Ovary (tissue), 9 donors: ENCODE results near the gene KCNB1. TPM values are rescaled to one million over a fixed set of nuclear protein-coding genes. Genes with fewer than 3 reads are reported as not detected.

Source experiments
- DNase-seq, 5 donors: peaks; one replicate each; pipeline ENCODE4 v3.0.0-alpha.2; 2019 to 2020
- H3K27ac ChIP-seq, 2 donors: fragments of 200-600 bp; one replicate each; pipeline versions ENCODE4 v1.5.1 to v1.8.0; 2019 to 2022
- H3K27me3 ChIP-seq: fragments of 200-600 bp; one replicate; pipeline ENCODE4 v1.8.0; 2022
- H3K36me3 ChIP-seq: fragments of 200-600 bp; sonication (generic); one replicate; pipeline ENCODE4 v1.5.1; 2019
- H3K4me1 ChIP-seq: one replicate; pipeline ENCODE4 v1.8.1; 2013; ENCODE audit warnings: mild to moderate bottlenecking, moderate library complexity; ENCODE audit not compliant: insufficient read depth
- H3K4me3 ChIP-seq: fragments of 200-600 bp; sonication (generic); one replicate; pipeline ENCODE4 v1.5.1; 2017
- H3K9me3 ChIP-seq, 2 donors: fragments of 200-600 bp in 1 of 2; sonication (generic) in 1 of 2; one replicate each; pipeline versions ENCODE4 v1.5.1 to v1.8.1; 2013 to 2019; ENCODE audit warnings: mild to moderate bottlenecking in 1 of 2, moderate library complexity in 1 of 2
- CTCF ChIP-seq, 3 donors: fragments of 450-650 bp in 2 of 3; fragments of 200-600 bp in 1 of 3; IDR thresholded peaks; one replicate each; pipeline versions ENCODE4 v1.5.1 to v1.8.0; 2016 to 2022; ENCODE audit warnings: antibody characterized with exemption in 3 of 3, mild to moderate bottlenecking in 1 of 3
- EP300 ChIP-seq: sonication (generic); formaldehyde crosslinking; IDR thresholded peaks from one replicate; pipeline ENCODE4 v1.6.1; 2017; ENCODE audit warnings: antibody characterized with exemption
- POLR2A ChIP-seq: fragments of 450-650 bp; IDR thresholded peaks from one replicate; pipeline ENCODE4 v1.6.1; 2017; ENCODE audit warnings: antibody characterized with exemption, mild to moderate bottlenecking, moderate library complexity
- WGBS, 3 donors: extraction: QIAGEN DNeasy Blood & Tissue Kit in 1 of 3; methylation state at CpG; one replicate each; pipeline versions ENCODE4 v1.1.5 to v1.1.7; 2013 to 2017; 5-methylcytosine and 5-hydroxymethylcytosine counted together
- intact Hi-C, 4 donors: fragments of 100-400 bp; cut with DNase I; formaldehyde crosslinking; loops; one replicate each; pipeline versions ENCODE4 v1.11.0 to v1.15.1; 2022 to 2023
- polyA plus RNA-seq, 2 donors: library from polyadenylated mRNA; stranded (reverse); fragments of 200-250 nt in 1 of 2; fragments of 350-450 nt in 1 of 2; fragmentation: Illumina TruSeq in 1 of 2; extraction: RNeasy Lipid Tissue Mini Kit (QIAGEN cat#74804) in 1 of 2; gene quantifications; one replicate each; pipeline ENCODE4 v1.2.3, GENCODE V29; 2013 to 2014
- total RNA-seq, 7 donors: library from RNA; depleted of rRNA in 2 of 7; stranded (reverse); fragments of >200 nt in 2 of 7; fragmentation: NEBNext Ultra II Directional in 3 of 7; extraction: Animal tissue kit (Norgen Biotek cat#: 25700) in 3 of 7; gene quantifications; one replicate each; pipeline versions ENCODE4 v1.1.0 to v1.2.4, GENCODE V29; 2016 to 2023
- donor health status: DM: no; HTN: no; CAD: no; lungs with moderate emphysema.
- donor health status: DM: no; HTN: no; CAD: no.
- donor health status: Bipolar disorder and iron deficiency.
- donor health status: DM: yes; HTN: yes; CAD: no.
- donor health status: DM: no; HTN: no; CAD: no.
- donor health status: DM: yes; HTN: yes; CAD: no.

The KCNB1 gene
- total and polyA plus RNA-seq, 9 donors, result 0.12 to 5.4 (median 1.3) TPM

DNA sequence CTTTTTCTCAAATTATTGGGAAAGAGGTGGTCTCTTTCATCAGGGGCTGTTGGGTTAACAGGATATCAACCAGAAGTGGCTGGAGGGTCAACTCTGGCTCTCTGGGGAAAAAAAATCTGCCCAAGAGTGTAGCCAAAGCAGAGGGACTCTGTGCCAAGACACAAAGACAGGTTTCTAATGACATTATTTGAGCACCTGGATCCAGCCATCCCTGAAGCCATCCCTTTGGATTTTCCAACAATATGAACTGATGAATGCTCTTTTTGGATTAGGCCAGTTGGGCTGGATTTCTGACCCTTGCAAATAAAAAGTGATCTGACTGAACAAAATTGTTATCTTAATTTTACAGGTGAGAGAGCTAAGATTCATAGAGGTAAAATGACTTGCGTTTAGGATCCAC, 88.7 kb downstream of the KCNB1 start:
- whole genome bisulfite sequencing, 3 donors, result 68 to 89% (median 86%) methylated on average over 1 of the region's 1 CpG
- intact Hi-C loops, result no loop called here
- TF ChIP-seq CTCF (IDR thresholded peaks at IDR 0.05) (no peak), EP300 (no peak), POLR2A (no peak)
- Histone ChIP-seq H3K27ac (no peak overlapping the region), H3K9me3 (no peaks in the 10 kb centered on the region), H3K36me3 (no peaks in the 10 kb centered on the region), H3K4me1 (no peaks in the 10 kb centered on the region), H3K4me3 (no peak overlapping the region), H3K27me3 (no peaks in the 10 kb centered on the region)
- DNase-seq, result no peak

DNA sequence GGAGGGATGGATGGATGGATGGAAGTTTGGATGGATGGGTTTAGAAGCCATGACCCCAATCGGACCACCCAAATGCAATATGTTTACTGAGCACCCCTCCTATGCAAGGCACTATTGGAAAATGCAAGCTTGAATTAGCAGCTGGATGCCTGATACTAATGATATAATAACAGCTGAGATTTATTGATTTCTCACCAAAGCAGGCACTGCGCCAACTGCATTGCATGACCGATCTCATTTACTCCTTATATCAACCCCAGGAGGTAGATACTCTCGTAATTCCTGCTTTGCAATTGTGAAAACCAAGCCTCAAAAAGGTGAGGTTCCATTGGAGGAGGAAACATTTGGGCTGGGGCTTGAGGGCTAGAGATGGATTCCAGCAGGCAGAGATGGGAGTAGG, 89.7 kb downstream of the KCNB1 start:
- Histone ChIP-seq H3K4me1 (no peaks in the 10 kb centered on the region), H3K9me3 (no peaks in the 10 kb centered on the region), H3K4me3 (no peak overlapping the region), H3K27ac (no peak overlapping the region), H3K27me3 (no peaks in the 10 kb centered on the region), H3K36me3 (no peaks in the 10 kb centered on the region)
- intact Hi-C loops, result no loop called here
- TF ChIP-seq EP300 (no peak), CTCF (IDR thresholded peaks at IDR 0.05) (no peak), POLR2A (no peak)
- DNase-seq, result no peak
- WGBS, 3 donors, result 71 to 79% (median 73%) methylated on average over 4 of the region's 4 CpGs

- TF ChIP-seq CTCF (IDR thresholded peaks at IDR 0.05) (no peak), POLR2A (no peak), EP300 (no peak)
- Histone ChIP-seq H3K9me3 (no peaks in the 10 kb centered on the region), H3K4me3 (no peak overlapping the region), H3K27me3 (no peaks in the 10 kb centered on the region), H3K36me3 (no peaks in the 10 kb centered on the region), H3K27ac (no peak overlapping the region), H3K4me1 (no peaks in the 10 kb centered on the region)
- intact Hi-C loops, result no loop called here
- 72 to 88% (median 72%) methylated on average over 7 of the region's 7 CpGs for WGBS, 3 donors
- no peak for DNase-seq
These were observed 90.8 kb downstream of the KCNB1 start for GRCh38 chr20:49391404-49392245.

GRCh38 chr20:49389854-49390253, 92.6 kb downstream of the KCNB1 start:
- no peaks in the 10 kb centered on the region for H3K9me3 ChIP-seq
- WGBS, 3 donors, result 69 to 74% (median 73%) methylated on average over 2 of the region's 2 CpGs
- H3K36me3 ChIP-seq, result no peaks in the 10 kb centered on the region
- intact Hi-C loops, result no loop called here
- no peak for DNase-seq
- H3K27me3 ChIP-seq, result no peaks in the 10 kb centered on the region
- H3K4me3 ChIP-seq, result no peak overlapping the region
- no peak overlapping the region for H3K27ac ChIP-seq
- no peak for TF ChIP-seq POLR2A
- TF ChIP-seq CTCF (IDR thresholded peaks at IDR 0.05), result no peak
- TF ChIP-seq EP300, result no peak
- H3K4me1 ChIP-seq, result no peaks in the 10 kb centered on the region
